A549 treated with AZD9567 at 1 μM for 4 hours (cell line): ENCODE results near the gene RXFP2. TPM values are rescaled to one million over a fixed set of nuclear protein-coding genes. Genes with fewer than 3 reads are reported as not detected.

Source experiments
- total RNA-seq: library from RNA; stranded (reverse); fragments of 200-300 nt; extraction: Qiagen RNA extraction; gene quantifications from 5 replicates; pipeline ENCODE4 v1.2.3, GENCODE V29; 2022; ENCODE audit not compliant: insufficient read depth

RXFP2 gene, protein sequence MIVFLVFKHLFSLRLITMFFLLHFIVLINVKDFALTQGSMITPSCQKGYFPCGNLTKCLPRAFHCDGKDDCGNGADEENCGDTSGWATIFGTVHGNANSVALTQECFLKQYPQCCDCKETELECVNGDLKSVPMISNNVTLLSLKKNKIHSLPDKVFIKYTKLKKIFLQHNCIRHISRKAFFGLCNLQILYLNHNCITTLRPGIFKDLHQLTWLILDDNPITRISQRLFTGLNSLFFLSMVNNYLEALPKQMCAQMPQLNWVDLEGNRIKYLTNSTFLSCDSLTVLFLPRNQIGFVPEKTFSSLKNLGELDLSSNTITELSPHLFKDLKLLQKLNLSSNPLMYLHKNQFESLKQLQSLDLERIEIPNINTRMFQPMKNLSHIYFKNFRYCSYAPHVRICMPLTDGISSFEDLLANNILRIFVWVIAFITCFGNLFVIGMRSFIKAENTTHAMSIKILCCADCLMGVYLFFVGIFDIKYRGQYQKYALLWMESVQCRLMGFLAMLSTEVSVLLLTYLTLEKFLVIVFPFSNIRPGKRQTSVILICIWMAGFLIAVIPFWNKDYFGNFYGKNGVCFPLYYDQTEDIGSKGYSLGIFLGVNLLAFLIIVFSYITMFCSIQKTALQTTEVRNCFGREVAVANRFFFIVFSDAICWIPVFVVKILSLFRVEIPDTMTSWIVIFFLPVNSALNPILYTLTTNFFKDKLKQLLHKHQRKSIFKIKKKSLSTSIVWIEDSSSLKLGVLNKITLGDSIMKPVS
- total RNA-seq: not detected in 5 replicates

DNA sequence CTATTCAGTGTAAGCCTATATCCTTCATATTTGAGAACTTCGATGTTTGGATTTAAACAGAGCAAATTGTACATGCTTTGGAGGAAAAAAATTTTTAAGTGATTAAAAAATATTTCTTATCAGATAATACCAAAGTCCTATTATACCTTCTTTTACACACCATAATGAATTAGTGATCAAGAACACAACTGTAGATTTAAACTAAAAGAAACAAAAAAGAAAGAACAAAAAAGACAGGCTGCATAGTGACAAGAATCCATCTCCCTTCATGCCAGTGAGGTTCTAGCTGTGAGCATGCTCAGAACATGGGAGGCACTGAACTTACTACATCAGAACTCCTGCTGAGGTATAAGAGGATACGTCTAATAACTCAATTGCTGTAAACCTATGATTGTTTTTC lies at the start of gene RXFP2:
TSS of gene RXFP2 (plus strand) at position 301 of the 400 bp plus-strand sequence. CDS start at position 388, 87 bp downstream.

